Measurements from ENCODE around the gene PIR.

DNA sequence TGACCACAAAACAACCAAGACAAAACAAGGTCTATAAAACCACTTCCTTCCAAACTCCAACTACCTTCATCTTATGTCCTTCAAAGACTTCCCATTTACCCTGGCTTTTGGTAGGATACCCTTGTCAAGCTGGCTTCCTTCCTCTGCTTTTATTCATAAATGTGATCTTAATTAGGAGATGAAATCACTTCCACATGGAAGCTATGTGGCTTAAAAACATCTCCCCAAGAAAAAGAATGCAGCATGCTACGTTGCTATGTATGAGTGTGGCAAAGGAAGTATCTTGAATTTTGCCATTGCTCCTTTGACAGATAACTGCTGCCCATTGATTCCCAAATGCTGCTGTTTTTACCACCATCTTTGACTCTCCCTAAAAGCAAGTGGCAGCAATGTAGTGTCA is 62.5 kb downstream of the PIR start:
- TF ChIP-seq, protein P1, sequence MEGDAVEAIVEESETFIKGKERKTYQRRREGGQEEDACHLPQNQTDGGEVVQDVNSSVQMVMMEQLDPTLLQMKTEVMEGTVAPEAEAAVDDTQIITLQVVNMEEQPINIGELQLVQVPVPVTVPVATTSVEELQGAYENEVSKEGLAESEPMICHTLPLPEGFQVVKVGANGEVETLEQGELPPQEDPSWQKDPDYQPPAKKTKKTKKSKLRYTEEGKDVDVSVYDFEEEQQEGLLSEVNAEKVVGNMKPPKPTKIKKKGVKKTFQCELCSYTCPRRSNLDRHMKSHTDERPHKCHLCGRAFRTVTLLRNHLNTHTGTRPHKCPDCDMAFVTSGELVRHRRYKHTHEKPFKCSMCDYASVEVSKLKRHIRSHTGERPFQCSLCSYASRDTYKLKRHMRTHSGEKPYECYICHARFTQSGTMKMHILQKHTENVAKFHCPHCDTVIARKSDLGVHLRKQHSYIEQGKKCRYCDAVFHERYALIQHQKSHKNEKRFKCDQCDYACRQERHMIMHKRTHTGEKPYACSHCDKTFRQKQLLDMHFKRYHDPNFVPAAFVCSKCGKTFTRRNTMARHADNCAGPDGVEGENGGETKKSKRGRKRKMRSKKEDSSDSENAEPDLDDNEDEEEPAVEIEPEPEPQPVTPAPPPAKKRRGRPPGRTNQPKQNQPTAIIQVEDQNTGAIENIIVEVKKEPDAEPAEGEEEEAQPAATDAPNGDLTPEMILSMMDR (IDR thresholded peaks at IDR 0.05) = no peak
- TF ChIP-seq EZH2 (IDR thresholded peaks at IDR 0.05; ENCODE audit: borderline replicate concordance, insufficient read depth, low read depth, low read length, poor library complexity, severe bottlenecking) = no peak
